GM12891 (cell line): Measurements from ENCODE around the gene CELSR1.

Source experiments
- POLR2A ChIP-seq: IDR thresholded peaks from 2 replicates; pipeline ENCODE4 v1.6.1; 2011; ENCODE audit warnings: low read depth, low read length, control low read depth
- POLR2AphosphoS5 ChIP-seq: IDR thresholded peaks from 2 replicates; pipeline ENCODE4 v1.6.1; 2011; ENCODE audit warnings: low read depth, low read length, control low read depth
- POU2F2 ChIP-seq: IDR thresholded peaks from 2 replicates; pipeline ENCODE4 v1.6.1; 2011; ENCODE audit warnings: low read depth, mild to moderate bottlenecking, control low read depth, low read length, moderate library complexity
- SPI1 ChIP-seq: IDR thresholded peaks from 2 replicates; pipeline ENCODE4 v1.6.1; 2011; ENCODE audit warnings: low read depth, low read length, control low read depth
- TAF1 ChIP-seq: IDR thresholded peaks from 2 replicates; pipeline ENCODE4 v1.6.1; 2011; ENCODE audit warnings: low read depth, low read length, control low read depth

- no peak for TF ChIP-seq POLR2AphosphoS5
- TF ChIP-seq POLR2A, result no peak
- no peak for TF ChIP-seq SPI1
- TF ChIP-seq TAF1, result no peak
- TF ChIP-seq POU2F2, result no peak
These were observed 164.7 kb downstream of the CELSR1 start for GRCh38 chr22:46372686-46373085.
